Measurements from ENCODE around the gene PSMC5.

Gene PSMC5

DNA sequence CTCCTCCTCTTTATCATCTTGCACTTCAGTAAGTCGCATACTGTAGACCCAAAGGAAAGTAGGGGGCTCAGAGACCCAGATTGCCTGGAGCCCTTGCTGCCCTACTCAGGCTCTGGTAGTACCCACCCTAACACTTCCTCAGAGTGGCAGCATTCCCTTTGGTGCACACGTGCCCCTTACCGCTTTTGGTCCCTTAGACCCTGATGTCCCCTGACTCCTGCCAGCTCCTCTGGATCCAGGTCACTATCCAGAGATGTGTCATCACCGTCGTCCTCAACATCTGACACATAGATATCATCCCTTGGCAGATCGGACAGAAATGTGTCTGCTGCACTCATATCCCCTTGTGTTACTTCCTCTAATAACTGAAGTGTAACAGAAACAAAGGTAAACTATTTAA is 5.4 kb upstream of the PSMC5 start:
- FAIRE-seq, result no peak

DNA sequence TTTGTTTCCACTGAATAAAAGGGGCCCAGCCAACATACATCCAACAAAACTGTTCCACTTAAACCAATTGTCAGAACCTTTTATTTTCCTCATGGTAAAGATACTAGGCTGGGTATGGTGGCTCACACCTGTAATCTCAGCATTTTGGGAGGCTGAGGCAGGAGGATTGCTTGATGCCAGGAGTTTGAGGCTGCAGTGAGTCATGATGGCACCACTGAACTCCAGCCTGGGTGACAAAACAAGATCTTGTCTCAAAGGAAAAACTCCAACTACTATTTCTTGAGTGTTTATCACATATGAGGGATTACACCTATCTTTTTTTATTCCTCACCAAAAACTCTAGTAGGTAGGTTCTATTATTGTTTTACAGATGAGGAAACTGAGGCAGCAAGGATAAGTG is 4.7 kb upstream of the PSMC5 start:
- FAIRE-seq, result no peak

DNA sequence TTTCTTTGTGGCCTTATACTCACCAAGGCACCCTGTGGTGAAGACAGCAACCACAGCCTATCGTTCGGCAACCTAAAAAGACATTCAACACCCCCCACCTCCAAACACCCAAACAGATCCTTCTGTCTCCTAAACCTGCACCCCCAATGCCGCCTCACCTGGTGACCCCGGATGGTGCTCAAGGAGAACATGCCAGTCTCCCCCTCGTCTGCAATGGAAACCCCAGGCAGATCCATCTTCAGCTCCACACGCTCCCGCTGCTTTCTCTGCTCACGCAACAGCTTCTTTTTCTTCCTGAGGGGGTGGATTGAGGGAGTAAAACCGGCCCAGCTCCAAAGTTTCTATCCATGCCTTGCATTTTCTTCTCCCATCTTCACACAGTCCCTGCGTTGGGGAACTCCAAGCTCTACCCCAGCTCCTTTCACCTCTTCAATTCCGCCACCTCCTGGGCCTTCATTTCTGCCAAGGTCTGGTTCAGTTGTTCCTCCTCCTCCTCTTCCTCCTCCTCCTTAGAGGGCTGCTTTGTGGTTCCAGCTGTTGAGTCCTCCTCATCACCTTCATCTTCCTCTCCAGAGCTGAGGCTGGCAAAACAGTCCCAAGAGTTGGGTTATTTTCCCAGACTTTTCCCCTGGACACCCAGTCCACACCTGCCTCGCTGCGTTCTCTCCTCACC is 3.4 kb upstream of the PSMC5 start:
- no peak for FAIRE-seq

DNA sequence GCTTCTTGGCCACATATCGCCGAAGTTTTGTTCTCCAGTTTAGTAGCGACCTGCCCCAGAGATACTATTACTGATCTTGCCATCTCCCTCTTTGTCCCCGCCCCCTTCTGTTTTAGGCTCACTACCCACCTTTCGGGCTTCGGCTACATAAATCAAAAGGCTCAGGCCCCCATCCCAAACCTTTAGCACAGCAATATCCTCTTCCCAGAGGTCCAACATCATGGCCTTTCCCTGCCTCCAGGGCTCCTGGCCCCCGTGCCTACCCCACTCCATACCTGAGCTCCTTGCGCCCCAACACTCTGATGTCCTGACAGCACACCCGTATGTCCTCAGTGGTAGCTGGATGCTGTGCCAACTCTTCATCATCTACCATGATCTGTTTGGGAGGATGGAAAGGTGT is 2.9 kb upstream of the PSMC5 start:
- FAIRE-seq, result no peak

DNA sequence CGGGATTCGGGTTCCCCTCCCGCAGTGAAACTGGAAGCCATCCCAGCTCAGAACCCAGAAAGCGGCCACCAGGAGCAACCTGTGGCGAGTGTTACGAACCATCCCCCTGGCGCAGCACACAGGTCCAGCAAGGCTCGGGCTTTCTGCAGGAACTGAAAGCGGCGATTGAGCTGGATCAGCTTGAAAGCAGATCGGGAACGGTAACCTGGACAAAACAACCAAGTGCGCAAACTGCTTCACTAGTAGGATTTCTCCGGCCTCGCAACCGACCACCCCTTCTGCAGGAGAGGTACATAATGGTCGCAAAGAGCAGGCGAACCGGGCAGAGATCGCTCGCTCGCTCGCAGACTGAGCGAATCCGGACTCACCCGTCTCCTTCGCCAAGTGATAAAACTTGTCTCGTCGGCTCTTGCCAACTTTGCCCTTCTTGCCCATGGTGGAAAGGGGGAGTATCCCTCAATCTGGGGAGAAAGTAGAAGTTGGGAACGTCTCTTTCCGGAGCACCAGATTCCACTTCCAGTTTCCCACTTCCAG is 696 bp upstream of the PSMC5 start:
- no peak for FAIRE-seq

DNA sequence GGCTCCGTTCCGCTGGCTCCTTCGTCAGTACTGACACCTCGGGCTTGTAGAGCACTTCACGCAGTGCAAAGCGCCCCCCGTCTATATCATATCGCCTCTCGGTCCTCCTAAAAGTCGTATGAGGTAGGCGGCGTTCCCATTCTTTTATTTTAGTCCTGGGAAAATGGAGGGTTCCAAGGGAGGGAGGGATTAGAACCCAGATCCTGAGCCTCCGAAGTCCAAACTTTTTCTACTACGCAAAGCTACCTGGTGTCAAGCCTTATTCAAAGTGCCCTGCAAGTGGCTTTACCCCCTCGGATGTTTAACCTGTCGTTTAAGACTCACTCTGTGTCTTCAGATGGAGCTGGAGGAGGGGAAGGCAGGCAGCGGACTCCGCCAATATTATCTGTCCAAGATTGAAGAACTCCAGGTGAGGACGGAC is 580 bp downstream of the PSMC5 start:
- FAIRE-seq, result no peak

DNA sequence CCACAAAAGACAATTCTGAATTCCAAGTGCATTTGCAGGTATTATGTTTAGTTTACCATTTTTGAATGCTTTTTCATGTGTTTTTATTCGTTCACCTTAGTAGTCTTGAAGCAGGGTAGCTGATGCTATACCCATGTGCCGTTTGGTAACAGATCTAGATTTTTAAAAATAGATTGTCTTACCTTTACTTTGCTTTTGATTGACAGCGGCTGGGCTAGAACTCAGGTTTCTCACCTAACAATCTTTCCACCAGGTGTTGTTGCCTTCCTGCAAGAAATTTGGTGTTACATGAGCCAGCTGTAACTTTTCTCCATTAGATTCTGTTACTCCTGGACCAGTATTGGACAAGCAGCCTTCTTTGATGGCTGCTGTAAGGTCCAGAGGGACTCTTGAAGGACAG is 1.7 kb downstream of the PSMC5 start:
- FAIRE-seq, result no peak

GRCh38 chr17:63830278-63830677 is 3.0 kb downstream of the PSMC5 start:
- no peak for FAIRE-seq

DNA sequence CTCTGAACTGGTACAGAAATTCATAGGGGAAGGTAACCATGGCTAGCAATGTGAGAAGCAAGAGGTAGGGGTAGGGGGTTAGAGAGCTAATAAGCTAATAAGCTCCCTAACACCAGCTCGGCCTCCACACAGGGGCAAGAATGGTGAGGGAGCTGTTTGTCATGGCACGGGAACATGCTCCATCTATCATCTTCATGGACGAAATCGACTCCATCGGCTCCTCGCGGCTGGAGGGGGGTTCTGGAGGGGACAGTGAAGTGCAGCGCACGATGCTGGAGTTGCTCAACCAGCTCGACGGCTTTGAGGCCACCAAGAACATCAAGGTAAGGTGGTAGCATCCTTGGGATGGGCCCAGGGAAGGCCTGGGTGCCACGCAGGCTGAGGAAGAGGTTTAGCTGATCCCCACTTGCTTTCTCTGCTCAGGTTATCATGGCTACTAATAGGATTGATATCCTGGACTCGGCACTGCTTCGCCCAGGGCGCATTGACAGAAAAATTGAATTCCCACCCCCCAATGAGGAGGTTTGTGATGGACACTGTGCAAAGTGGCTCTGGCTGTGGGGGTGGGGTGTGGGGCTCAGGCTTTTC is 3.8 kb downstream of the PSMC5 start:
- FAIRE-seq, result no peak

DNA sequence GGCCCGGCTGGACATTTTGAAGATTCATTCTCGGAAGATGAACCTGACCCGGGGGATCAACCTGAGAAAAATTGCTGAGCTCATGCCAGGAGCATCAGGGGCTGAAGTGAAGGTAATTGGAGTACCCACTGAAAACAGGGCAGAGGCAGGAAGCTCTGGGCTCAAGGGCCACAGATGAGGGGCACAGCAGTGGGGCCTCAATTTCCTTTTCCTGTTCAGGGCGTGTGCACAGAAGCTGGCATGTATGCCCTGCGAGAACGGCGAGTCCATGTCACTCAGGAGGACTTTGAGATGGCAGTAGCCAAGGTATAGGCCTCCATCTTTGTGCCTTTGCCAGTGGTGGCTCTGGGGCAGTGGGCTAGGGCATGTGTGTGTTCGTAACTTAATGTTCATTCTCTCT is 4.3 kb downstream of the PSMC5 start:
- no peak for FAIRE-seq

- FAIRE-seq, result no peak
Observed at GRCh38 chr17:63832014-63832413, 4.8 kb downstream of the PSMC5 start.

DNA sequence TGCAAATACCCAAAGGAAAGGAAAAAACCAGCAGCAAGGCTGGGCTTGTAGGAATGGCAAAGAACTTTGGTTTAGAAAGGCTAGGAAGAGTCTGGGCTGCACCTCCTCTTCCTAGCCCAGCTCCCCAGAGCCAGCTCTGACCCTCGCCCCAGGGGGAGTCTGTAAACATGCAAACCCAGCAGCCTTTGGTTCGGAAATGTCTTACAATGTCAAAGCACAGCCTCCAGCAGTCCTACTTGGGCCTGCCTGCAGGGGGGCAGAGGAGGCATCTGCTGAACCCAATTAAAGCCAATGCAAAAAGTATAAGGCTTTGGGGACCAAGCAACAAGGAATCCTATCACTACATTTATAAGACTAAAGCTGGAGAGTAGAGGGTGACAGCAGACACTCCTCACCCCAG is 5.2 kb downstream of the PSMC5 start:
- FAIRE-seq, result no peak

DNA sequence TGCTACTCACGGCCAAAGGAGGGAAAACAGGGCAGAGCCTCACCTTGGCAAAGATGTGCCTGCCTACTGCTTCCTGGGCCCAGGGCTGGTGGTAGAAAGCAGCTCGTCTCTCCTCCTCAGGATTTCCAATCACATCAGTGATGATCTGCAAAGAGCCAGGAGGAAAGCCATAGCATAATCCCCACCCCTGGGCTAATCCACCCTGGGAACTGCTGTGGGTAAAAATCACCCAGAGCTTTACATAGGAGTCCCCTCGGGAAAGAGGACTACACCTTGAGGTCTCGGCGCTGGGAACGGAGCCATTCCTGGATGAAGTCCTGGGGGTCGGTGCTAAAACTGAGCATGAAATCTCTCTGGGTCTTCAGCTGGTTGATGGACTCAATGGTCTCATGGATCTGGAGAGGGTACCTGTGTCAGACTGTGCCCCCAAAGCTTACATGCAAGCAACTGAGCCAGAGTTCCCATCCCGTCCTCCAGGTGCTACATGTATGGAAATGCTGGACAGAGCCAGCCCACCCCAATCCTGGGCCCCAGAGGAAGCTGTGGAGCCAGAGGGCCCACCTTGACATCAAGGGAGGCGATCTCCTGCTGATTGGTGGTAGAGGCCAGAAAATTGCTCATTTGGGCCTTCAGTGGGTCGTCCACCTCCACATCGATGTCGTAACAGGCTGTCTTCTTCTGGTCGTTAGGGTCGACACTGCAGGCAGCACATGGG is 6.0 kb downstream of the PSMC5 start:
- FAIRE-seq, result no peak

- no peak for FAIRE-seq
Observed at GRCh38 chr17:63833741-63834373, 6.6 kb downstream of the PSMC5 start.

- FAIRE-seq, result no peak
Observed at GRCh38 chr17:63834431-63835166, 7.4 kb downstream of the PSMC5 start.

GRCh38 chr17:63835167-63835720 is 8.0 kb downstream of the PSMC5 start:
- FAIRE-seq, result no peak

- no peak for FAIRE-seq
Observed at GRCh38 chr17:63836811-63837210, 9.6 kb downstream of the PSMC5 start.

- FAIRE-seq, result no peak
Observed at GRCh38 chr17:63837480-63837879, 10.2 kb downstream of the PSMC5 start.

- FAIRE-seq, result no peak
Observed at GRCh38 chr17:63837962-63838600, 10.8 kb downstream of the PSMC5 start.

DNA sequence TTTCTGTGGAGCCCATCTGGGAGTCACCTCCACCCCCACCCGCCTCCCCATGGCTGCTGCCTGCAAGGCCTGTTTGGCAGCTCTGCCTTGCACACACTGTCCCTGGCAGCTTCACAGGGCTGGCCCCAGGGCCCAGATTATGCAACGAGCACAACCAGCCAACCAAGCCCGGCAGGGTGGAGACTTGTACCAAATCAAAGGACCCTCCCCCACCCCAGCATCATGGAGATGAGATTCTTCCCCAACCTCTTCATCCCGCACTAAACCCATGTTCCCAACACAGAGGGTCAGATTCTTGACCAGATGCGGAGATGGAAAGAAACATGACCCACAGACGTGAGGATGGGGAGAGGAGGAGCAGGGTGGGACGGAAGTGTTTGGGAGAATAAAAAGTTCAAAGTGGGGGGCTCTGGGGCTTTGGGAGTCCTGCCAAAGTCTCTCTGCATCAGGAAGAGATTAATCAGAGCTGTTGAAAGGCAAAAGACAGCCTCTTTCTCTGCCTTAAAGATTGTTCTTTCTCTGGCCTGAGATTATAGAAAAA is 11.5 kb downstream of the PSMC5 start:
- no peak for FAIRE-seq

- FAIRE-seq, result no peak
Observed at GRCh38 chr17:63840591-63841349, 13.5 kb downstream of the PSMC5 start.

Data from endometrium (tissue), 2 donors.